Right kidney (tissue), 1 donor: ENCODE results near the gene GSTA3.
A peak's percentile ranks its signal among the peaks of the same experiment; 100 is the strongest.

ENCODE experiments used
- DNase-seq: peaks from one replicate; pipeline ENCODE4 v3.0.0-alpha.2; 2016

GSTA3 gene

GRCh38 chr6:52858416-52858815 lies 51.1 kb downstream of the GSTA3 start:
- no peak for DNase-seq

DNA sequence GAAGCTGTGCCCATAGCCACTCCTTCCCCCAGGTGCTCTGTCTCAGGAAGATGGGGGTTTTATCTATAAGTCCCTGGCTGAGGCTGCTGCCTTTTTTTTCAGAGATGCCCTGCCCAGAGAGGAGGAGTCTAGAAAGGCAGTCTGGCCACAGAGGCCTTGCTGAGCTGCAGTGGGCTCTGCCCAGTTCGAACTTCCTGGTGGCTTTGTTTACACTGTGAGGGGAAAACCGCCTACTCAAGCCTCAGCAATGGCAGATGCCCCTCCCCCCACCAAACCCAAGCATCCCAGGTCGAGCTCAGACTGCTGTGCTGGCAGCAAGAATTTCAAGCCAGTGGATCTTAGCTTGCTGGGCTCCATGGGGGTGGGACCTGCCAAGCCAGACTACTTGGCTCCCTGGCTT lies 53.4 kb downstream of the GSTA3 start:
- peak; percentile 12 for DNase-seq

DNA sequence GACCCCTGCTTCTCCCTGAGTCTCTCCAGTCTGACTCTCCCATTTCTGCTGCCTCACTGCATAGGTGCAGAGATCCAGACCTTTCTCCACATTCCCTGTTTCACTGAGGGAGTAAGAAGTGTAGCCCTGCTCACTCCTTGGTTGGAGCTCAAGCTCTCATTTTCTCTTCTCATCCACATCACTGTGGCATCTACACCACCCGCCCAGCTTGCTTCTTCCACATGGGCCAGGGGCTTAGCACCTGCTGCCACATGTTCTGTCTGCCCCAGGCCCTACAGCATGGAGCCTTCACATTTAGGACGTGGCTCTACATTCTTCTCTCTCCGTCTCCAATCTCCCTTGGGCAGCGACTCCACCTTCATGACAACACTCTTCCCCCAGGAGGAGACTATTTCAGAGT lies 60.4 kb downstream of the GSTA3 start:
- no peak for DNase-seq
